GM21529 (cell line): Measurements from ENCODE around the gene STX7.
A peak's percentile ranks its signal among the peaks of the same experiment; 100 is the strongest.

Source experiments
- ATAC-seq: cut with Tn5 transposase; IDR thresholded peaks from one replicate; pipeline ENCODE4 v1.9.1; 2021; ENCODE audit not compliant: unreplicated experiment

Gene STX7

GRCh38 chr6:132478266-132478665 lies 34.6 kb downstream of the STX7 start:
- ATAC-seq = no peak

GRCh38 chr6:132476688-132477087 lies 36.2 kb downstream of the STX7 start:
- no peak for ATAC-seq

GRCh38 chr6:132475925-132476324 lies 37.0 kb downstream of the STX7 start:
- no peak for ATAC-seq

DNA sequence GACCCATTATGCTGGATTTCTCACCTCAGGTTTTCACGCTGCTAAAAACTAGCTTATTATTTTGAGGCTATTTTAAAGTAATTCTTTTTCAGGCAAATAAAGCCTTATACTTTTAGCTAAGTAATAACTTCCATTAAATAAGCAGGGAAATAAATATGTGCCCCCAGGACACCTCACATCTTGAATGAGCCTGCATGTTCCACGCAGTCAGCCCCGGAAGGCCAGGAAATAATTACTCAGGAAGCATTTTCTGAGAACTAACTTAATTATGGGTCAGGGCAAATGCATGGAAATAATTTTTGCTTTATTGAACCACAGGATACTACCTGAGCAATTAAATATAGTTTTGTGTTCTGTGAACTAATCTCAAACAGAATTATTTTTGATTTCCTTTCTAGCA lies 41.1 kb downstream of the STX7 start:
- ATAC-seq = no peak

DNA sequence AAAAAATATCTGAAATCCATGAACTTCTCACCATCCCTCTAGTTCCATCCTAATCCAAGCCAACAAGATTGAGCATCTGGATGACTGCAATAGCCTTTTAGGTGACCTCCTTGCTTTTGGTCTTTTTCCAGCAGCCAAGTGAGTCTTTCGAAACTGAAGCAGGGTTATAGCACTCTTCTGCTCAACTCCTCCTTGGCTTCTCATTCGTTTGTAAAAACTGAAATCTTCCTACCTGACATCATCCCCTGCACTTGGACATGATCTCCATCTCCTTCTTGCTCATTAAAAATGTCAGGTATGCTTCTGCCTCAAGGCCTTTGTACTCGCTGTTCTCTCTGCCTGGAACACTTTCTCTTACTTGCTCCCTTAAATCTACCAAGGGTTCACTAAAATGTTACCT lies 46.0 kb downstream of the STX7 start:
- ATAC-seq = no peak

- ATAC-seq = peak; percentile 86
Observed at GRCh38 chr6:132465530-132466485, 47.1 kb downstream of the STX7 start.

GRCh38 chr6:132464538-132465256 lies 48.2 kb downstream of the STX7 start:
- no peak for ATAC-seq

DNA sequence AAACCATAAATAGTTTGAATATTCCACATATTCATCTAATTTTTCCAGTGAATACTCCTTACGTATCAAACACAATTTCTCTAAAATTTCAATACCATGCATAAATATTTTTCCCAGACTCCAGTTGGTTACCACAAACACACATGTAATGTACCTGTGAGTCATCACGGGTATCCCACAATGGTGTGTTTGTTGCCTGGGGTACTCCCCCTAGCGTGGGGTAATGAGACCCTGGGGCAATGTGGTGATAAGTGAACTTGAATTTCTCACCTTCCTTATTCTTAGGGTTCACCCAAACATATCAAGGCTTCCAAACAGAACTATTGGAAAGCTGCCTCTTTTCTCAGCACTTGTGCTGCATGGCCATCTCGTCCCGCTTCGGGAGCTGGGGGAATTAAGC lies 51.0 kb downstream of the STX7 start:
- ATAC-seq = no peak

DNA sequence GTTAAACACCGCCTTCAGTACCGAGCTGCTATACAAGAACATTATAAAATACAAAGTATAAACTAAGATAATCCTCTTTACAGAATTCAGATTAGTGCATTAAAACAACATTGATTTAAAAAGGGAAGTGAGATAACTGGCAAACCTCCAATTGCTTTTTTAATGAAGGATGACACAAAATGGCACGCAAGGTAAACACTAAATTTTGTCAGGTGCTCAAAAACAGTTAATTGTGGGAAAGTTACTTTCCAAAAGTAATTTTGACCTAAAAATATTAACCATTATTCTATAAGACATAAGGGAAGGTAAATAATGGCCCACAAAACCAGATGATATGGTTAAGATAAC lies 53.3 kb downstream of the STX7 start:
- no peak for ATAC-seq

DNA sequence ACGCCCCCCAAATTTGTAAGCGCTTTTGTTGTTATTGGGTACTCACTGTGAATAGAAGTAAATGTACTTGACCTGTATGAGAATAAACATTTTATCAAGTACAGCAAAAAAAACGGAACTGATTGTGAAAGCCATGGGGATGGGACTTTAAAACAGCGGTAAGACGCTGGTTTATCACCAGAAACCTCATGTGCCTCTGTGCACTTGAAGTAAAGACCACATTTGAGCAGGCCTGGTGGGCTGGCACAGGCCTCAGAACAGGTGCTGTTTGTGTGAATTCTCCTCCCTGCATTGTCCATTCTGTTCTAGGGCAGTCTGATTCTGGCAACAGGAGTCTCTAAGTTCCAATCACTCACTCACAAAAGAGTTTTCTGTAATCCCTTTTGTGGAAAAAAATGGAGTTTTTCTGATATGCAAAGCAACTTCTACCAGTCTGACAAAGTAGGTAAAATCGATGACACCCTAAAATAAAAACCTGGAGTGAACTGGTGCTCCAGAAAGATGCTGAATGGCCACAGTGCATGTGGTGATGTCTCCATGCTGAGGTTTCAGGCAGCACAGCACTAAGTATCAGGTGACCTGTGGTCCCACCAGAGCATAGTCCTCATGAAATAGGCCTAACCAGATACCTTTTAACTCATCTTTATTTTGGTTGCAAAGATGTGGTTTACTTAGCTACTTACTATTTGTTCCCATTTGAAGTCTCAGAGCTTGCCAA lies 53.9 kb downstream of the STX7 start:
- no peak for ATAC-seq

DNA sequence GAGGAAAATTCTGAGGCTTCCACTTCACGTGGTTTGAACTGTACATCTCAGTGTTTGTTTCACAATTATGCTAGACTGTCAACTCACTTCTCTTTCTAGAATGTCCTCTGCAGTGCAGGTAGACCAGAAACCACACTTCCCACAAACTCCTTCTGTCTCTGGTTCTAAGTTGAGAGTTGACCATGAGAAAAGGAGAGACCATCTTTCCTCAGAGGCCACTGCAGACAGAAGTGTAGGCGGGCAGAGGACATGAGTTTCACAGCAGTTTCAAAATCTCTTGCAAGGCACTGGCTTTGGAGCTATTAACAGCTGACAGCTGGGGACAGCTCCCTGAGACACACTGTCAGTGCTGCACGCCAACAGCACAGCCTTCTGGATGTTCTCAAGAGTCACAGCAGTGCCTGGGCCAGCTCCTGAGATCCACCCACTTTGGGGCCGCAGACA lies 56.2 kb downstream of the STX7 start:
- peak; percentile 94 for ATAC-seq

DNA sequence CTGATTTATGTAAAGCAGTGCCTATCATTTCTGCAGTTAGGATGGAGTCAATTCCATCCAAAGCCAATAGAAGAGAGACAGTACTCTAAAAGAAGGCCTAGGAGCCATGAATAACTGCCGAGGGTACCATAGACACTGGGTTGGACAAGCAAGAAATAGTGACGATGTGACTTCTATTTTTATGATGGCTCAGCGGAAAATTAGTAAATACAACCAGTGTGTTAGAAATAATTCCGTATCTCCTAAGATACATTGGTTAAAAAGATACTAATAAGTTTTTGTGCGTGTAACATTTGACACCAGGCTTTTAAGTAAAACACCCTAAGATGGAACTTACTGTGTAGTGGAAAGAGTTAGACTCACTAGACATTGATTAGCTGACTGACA lies 66.1 kb downstream of the STX7 start:
- no peak for ATAC-seq

GRCh38 chr6:132446141-132446854 lies 66.6 kb downstream of the STX7 start:
- ATAC-seq = no peak

GRCh38 chr6:132445201-132445951 lies 67.5 kb downstream of the STX7 start:
- no peak for ATAC-seq

GRCh38 chr6:132443206-132443605 lies 69.7 kb downstream of the STX7 start:
- ATAC-seq = no peak

- ATAC-seq = no peak
Observed at GRCh38 chr6:132430110-132430509, 82.8 kb downstream of the STX7 start.

DNA sequence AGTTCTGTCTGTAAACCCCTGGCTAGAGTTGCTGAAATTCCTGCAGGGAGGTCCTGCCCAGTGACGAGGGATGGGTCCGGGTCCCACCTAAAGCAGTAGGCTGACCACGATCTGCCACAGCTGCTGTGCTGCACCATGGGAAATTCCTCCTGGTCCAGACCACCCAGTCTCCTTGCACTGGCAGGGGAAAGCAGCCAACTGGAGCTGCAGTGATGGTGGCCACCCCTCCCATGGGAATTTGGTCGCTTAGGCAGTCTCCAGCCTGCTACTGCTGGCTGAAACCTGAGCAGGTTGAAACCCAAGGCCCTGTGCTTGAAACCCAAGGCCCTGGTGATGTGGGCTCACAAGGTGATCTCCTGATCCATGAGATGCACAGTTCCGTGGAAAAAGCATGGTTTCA lies 87.7 kb downstream of the STX7 start:
- no peak for ATAC-seq

- ATAC-seq = no peak
Observed at GRCh38 chr6:132423839-132424238, 89.1 kb downstream of the STX7 start.

- no peak for ATAC-seq
Observed at GRCh38 chr6:132418235-132418965, 94.5 kb downstream of the STX7 start.

GRCh38 chr6:132414761-132415160 lies 98.2 kb downstream of the STX7 start:
- no peak for ATAC-seq
